Nephron progenitor cell (in vitro differentiated cells): ENCODE data around the gene ZNF618.

Experiments used
- DNase-seq: peaks from one replicate; pipeline ENCODE4 v3.0.0; 2021
- H3K27ac Mint-ChIP-seq: 2 replicates; pipeline ENCODE4 v1.8.0; 2021; ENCODE audit warnings: mild to moderate bottlenecking, moderate library complexity, mixed read lengths
- H3K27me3 Mint-ChIP-seq: 2 replicates; pipeline ENCODE4 v1.8.0; 2021; ENCODE audit warnings: mild to moderate bottlenecking, low read depth, mixed read lengths; ENCODE audit not compliant: poor library complexity
- H3K36me3 Mint-ChIP-seq: 2 replicates; pipeline ENCODE4 v1.8.0; 2021; ENCODE audit warnings: low read depth, mixed read lengths
- H3K4me1 Mint-ChIP-seq: 2 replicates; pipeline ENCODE4 v1.8.0; 2021; ENCODE audit warnings: mixed read lengths
- H3K4me3 Mint-ChIP-seq: 2 replicates; pipeline ENCODE4 v1.8.0; 2021; ENCODE audit warnings: mild to moderate bottlenecking, moderate library complexity, mixed read lengths
- H3K9me3 Mint-ChIP-seq: 2 replicates; pipeline ENCODE4 v1.8.0; 2021; ENCODE audit warnings: mild to moderate bottlenecking, moderate library complexity, mixed read lengths
- CTCF ChIP-seq: fragments of 200-600 bp; sonication (generic); IDR thresholded peaks from 2 replicates; pipeline ENCODE4 v1.5.0; 2021; ENCODE audit warnings: antibody characterized with exemption

Gene ZNF618

GRCh38 chr9:113989017-113989713, 113.1 kb downstream of the ZNF618 start:
- H3K9me3 Mint-ChIP-seq = no peaks in the 10 kb centered on the region
- H3K27ac Mint-ChIP-seq = peak overlapping the region; percentile 68
- H3K27me3 Mint-ChIP-seq = peaks cover 2% of the 10 kb centered on the region
- peaks cover 32% of the 10 kb centered on the region for H3K36me3 Mint-ChIP-seq
- DNase-seq = no peak
- no peak overlapping the region for H3K4me3 Mint-ChIP-seq
- peaks cover 31% of the 10 kb centered on the region for H3K4me1 Mint-ChIP-seq
- TF ChIP-seq CTCF = no peak

GRCh38 chr9:113989714-113990569, 113.8 kb downstream of the ZNF618 start:
- Mint-ChIP-seq H3K9me3 (no peaks in the 10 kb centered on the region), H3K36me3 (peaks cover 32% of the 10 kb centered on the region), H3K27me3 (peaks cover 2% of the 10 kb centered on the region), H3K27ac (peak overlapping the region; percentile 20), H3K4me1 (peaks cover 31% of the 10 kb centered on the region), H3K4me3 (no peak overlapping the region)
- TF ChIP-seq CTCF = no peak
- no peak for DNase-seq

- no peaks in the 10 kb centered on the region for H3K9me3 Mint-ChIP-seq
- no peak for TF ChIP-seq CTCF
These were observed 114.4 kb downstream of the ZNF618 start for GRCh38 chr9:113990570-113990907.

GRCh38 chr9:113990975-113991471, 114.9 kb downstream of the ZNF618 start:
- peaks cover 38% of the 10 kb centered on the region for H3K36me3 Mint-ChIP-seq

More at GRCh38 chr9:113990570-113990907, 114.4 kb downstream of the ZNF618 start:
- no peak overlapping the region for H3K4me3 Mint-ChIP-seq
- peaks cover 31% of the 10 kb centered on the region for H3K4me1 Mint-ChIP-seq
- peaks cover 36% of the 10 kb centered on the region for H3K36me3 Mint-ChIP-seq
- peaks cover 2% of the 10 kb centered on the region for H3K27me3 Mint-ChIP-seq
- H3K27ac Mint-ChIP-seq = no peak overlapping the region
- DNase-seq = no peak

GRCh38 chr9:113991714-113992113, 115.6 kb downstream of the ZNF618 start:
- H3K9me3 Mint-ChIP-seq = no peaks in the 10 kb centered on the region
- DNase-seq = no peak
- peaks cover 6% of the 10 kb centered on the region for H3K27me3 Mint-ChIP-seq
- peaks cover 42% of the 10 kb centered on the region for H3K36me3 Mint-ChIP-seq
- no peak overlapping the region for H3K4me3 Mint-ChIP-seq
- H3K27ac Mint-ChIP-seq = no peak overlapping the region
- TF ChIP-seq CTCF = no peak
- peaks cover 26% of the 10 kb centered on the region for H3K4me1 Mint-ChIP-seq

More at GRCh38 chr9:113990975-113991471, 114.9 kb downstream of the ZNF618 start:
- Mint-ChIP-seq H3K4me1 (peaks cover 31% of the 10 kb centered on the region), H3K4me3 (no peak overlapping the region), H3K9me3 (no peaks in the 10 kb centered on the region), H3K27ac (no peak overlapping the region), H3K27me3 (peaks cover 2% of the 10 kb centered on the region)
- DNase-seq = no peak
- TF ChIP-seq CTCF = no peak
